GM19240 (cell line): ENCODE measurements around the gene KNDC1.

Experiments
- DNase-seq: peaks from one replicate; pipeline ENCODE4 v3.0.0; 2011; ENCODE audit warnings: low spot score; ENCODE audit not compliant: insufficient read length

Gene KNDC1

GRCh38 chr10:133274751-133275683, 115.0 kb downstream of the KNDC1 start:
- DNase-seq, result peak; percentile 92

GRCh38 chr10:133275684-133276092, 115.7 kb downstream of the KNDC1 start:
- DNase-seq, result peak; percentile 83
